K562 (cell line): ENCODE results near the gene PPP1R17. TPM values are rescaled to one million over a fixed set of nuclear protein-coding genes. Genes with fewer than 3 reads are reported as not detected.

ENCODE experiments used
- ATAC-seq: fragments of 200-7000 bp; cut with Tn5 transposase; 3 replicates; pipeline ENCODE4 v1.9.1; 2020; ENCODE audit warnings: moderate library complexity
- BruUV-seq: library from RNA; stranded (reverse); fragments of 400-500 nt; replicated peaks from 2 replicates; lab custom pipeline; 2021; lab: Mats Ljungman, UMichigan
- CTCF ChIA-PET: fragments of 300-600 bp; formaldehyde crosslinking; extraction: SDS; loops from one replicate; lab custom pipeline; 2021; ENCODE audit warnings: low intra/inter-chr PET ratio; lab: Yijun Ruan, JAX
- POLR2A ChIA-PET: fragments of 300-600, 350-650 bp; sonication (Branson Sonifier 250); formaldehyde crosslinking; extraction: SDS; loops from one replicate; lab custom pipeline; 2021; ENCODE audit warnings: antibody characterized with exemption, inconsistent platforms; lab: Yijun Ruan, JAX
- DNase-seq, 4 experiments: peaks; one replicate each; pipeline versions ENCODE4 v3.0.0 to v3.0.0-alpha.2; 2011 to 2018; ENCODE audit warnings: low spot score in 3 of 4, mixed read lengths in 3 of 4; ENCODE audit errors: extremely low read depth in 1 of 4
- FAIRE-seq: peaks from 2 replicates; lab custom pipeline; 2011; peaks lifted over from hg19 to GRCh38; lab: Jason Lieb, UNC
- H2AFZ ChIP-seq: 2 replicates; pipeline ENCODE4 v1.6.0; 2011; ENCODE audit warnings: low read depth, low read length, control low read depth, inconsistent platforms
- H3K27ac ChIP-seq: fragments of 200-600 bp; 3 replicates; pipeline ENCODE4 v1.8.0; 2011; ENCODE audit warnings: low read depth, mild to moderate bottlenecking, control low read depth, inconsistent platforms, low read length, moderate library complexity, mixed read lengths; ENCODE audit errors: extremely low read depth
- H3K27me3 ChIP-seq, 2 experiments: fragments of 300-600 bp in 1 of 2; 2 replicates in 1 of 2; 3 replicates in 1 of 2; pipeline versions ENCODE4 v1.6.0 to v1.8.0; 2011; ENCODE audit warnings: inconsistent platforms in 2 of 2, low read length in 2 of 2, mild to moderate bottlenecking in 1 of 2, mixed read lengths in 1 of 2, moderate library complexity in 1 of 2; ENCODE audit not compliant: control insufficient read depth in 2 of 2, insufficient read depth in 2 of 2
- H3K36me3 ChIP-seq: fragments of 300-600 bp; 3 replicates; pipeline ENCODE4 v1.8.0; 2011; ENCODE audit warnings: mild to moderate bottlenecking, low read length, inconsistent platforms; ENCODE audit not compliant: control insufficient read depth, insufficient read depth
- H3K4me1 ChIP-seq, 2 experiments: fragments of 200-600 bp in 1 of 2; replicated peaks in 1 of 2; 2 replicates in 1 of 2; 3 replicates in 1 of 2; pipeline versions ENCODE4 v1.5.1 to v1.8.0; 2011; ENCODE audit warnings: inconsistent platforms in 2 of 2, low read length in 2 of 2, mild to moderate bottlenecking in 1 of 2, mixed read lengths in 1 of 2, moderate library complexity in 1 of 2; ENCODE audit not compliant: control insufficient read depth in 2 of 2, insufficient read depth in 2 of 2
- H3K4me2 ChIP-seq: 2 replicates; pipeline ENCODE4 v1.6.1; 2011; ENCODE audit warnings: low read length, control low read depth, inconsistent platforms, mixed read lengths; ENCODE audit not compliant: insufficient read depth
- H3K4me3 ChIP-seq: fragments of 200-600 bp; sonication (generic), shearing (Covaris generic); 2 replicates; pipeline ENCODE4 v1.5.1; 2016; ENCODE audit warnings: control low read depth, inconsistent platforms
- H3K79me2 ChIP-seq: fragments of 200-600 bp; 3 replicates; pipeline ENCODE4 v1.8.0; 2011; ENCODE audit warnings: low read length, inconsistent platforms; ENCODE audit not compliant: control insufficient read depth, insufficient read depth
- H3K9ac ChIP-seq, 2 experiments: 2 replicates each; pipeline versions ENCODE4 v1.6.0 to v1.6.1; 2011; ENCODE audit warnings: low read depth in 2 of 2, low read length in 2 of 2, control low read depth in 1 of 2, inconsistent platforms in 1 of 2, mild to moderate bottlenecking in 1 of 2, mixed read lengths in 1 of 2; ENCODE audit not compliant: insufficient read depth in 1 of 2
- H3K9me1 ChIP-seq: one replicate; pipeline ENCODE4 v1.6.0; 2011; ENCODE audit warnings: inconsistent platforms, mild to moderate bottlenecking, low read length, moderate library complexity; ENCODE audit not compliant: control insufficient read depth, insufficient read depth
- H3K9me3 ChIP-seq: replicated peaks from 2 replicates; pipeline ENCODE4 v1.5.1; 2011; ENCODE audit warnings: low read depth, low read length, inconsistent platforms; ENCODE audit not compliant: control insufficient read depth, insufficient read depth
- H4K20me1 ChIP-seq: replicated peaks from 2 replicates; pipeline ENCODE4 v1.6.1; 2011; ENCODE audit warnings: low read length, inconsistent platforms, mixed read lengths; ENCODE audit not compliant: control insufficient read depth, insufficient read depth
- ATF7 ChIP-seq: fragments of 450-650 bp; IDR thresholded peaks from 2 replicates; pipeline ENCODE4 v1.7.1; 2014; ENCODE audit warnings: mild to moderate bottlenecking, moderate library complexity
- DNMT1 ChIP-seq: fragments of 450-650 bp; IDR thresholded peaks from 2 replicates; pipeline ENCODE4 v1.6.1; 2016; ENCODE audit warnings: antibody characterized with exemption, mild to moderate bottlenecking
- LCOR ChIP-seq: sonication (generic); formaldehyde crosslinking; IDR thresholded peaks from 2 replicates; pipeline ENCODE4 v1.8.0; 2022; ENCODE audit warnings: mild to moderate bottlenecking, missing genetic modification reagents
- MCM3 ChIP-seq: fragments of 450-650 bp; IDR thresholded peaks from 2 replicates; pipeline ENCODE4 v1.6.1; 2016
- PHB2 ChIP-seq: fragments of 450-650 bp; IDR thresholded peaks from 2 replicates; pipeline ENCODE4 v1.6.1; 2017; ENCODE audit warnings: low read depth
- WGBS: fragments of 100-300 bp; shearing (Covaris generic); methylation state at CpG from one replicate; pipeline ENCODE4 v1.1.6; 2016; ENCODE audit warnings: low coverage, mixed read lengths; ENCODE audit not compliant: insufficient coverage; ENCODE audit errors: missing lambda C conversion rate; 5-methylcytosine and 5-hydroxymethylcytosine counted together
- in situ Hi-C: fragments of 300-500 bp; cut with MboI; formaldehyde crosslinking; loops from 4 replicates; pipeline ENCODE4 v1.15.0; 2018; ENCODE audit warnings: inconsistent platforms, mixed read lengths
- intact Hi-C: fragments of 100-400 bp; cut with micrococcal nuclease; formaldehyde crosslinking; loops from 2 replicates; pipeline ENCODE4 v1.14.2; 2022
- polyA plus RNA-seq, 8 experiments: library from polyadenylated mRNA; depleted of rRNA in 4 of 8; stranded (reverse) in 5 of 8; unstranded in 3 of 8; fragments of >200 nt; fragmentation: Nextera tagmentation in 2 of 8; fragmentation: Illumina TruSeq in 1 of 8; extraction: Ambion mirVana in 2 of 8; extraction: Trizol in 1 of 8; gene quantifications; 2 replicates each; pipeline versions ENCODE4 v1.2.1 to v1.2.3, GENCODE V29; 2011 to 2014; ENCODE audit warnings: inconsistent platforms in 1 of 8, missing spikeins in 1 of 8
- total RNA-seq, 7 experiments: library from RNA; depleted of rRNA in 6 of 7; stranded (reverse); fragments of >200 nt in 6 of 7; fragmentation: Illumina TruSeq in 2 of 7; extraction: Trizol in 2 of 7; gene quantifications; 2 replicates each; pipeline versions ENCODE4 v1.2.1 to v1.2.3, GENCODE V29; 2011 to 2021; ENCODE audit warnings: low replicate concordance in 1 of 7
- TF ChIP-seq, protein P1 (sequence below): IDR thresholded peaks from 3 replicates; pipeline ENCODE4 v1.6.1; 2011; ENCODE audit warnings: borderline replicate concordance, mild to moderate bottlenecking; ENCODE audit not compliant: insufficient read length, insufficient read depth

Gene PPP1R17
- total and polyA plus RNA-seq, 9 of the 15 experiments (the other 6 are each of a cell fraction or from before 2014, with no cell fraction given) = not detected

GRCh38 chr7:31679574-31680305, 7.3 kb upstream of the PPP1R17 start:
- H3K27ac ChIP-seq = no peak overlapping the region
- no TSS peak for BruUV-seq
- DNase-seq = no peak
- no peaks in the 10 kb centered on the region for H3K79me2 ChIP-seq
- ATAC-seq = no peak
- FAIRE-seq = no peak
- no peaks in the 10 kb centered on the region for H3K9me3 ChIP-seq
- H2AFZ ChIP-seq = no peak overlapping the region
- no peaks in the 10 kb centered on the region for H3K9me1 ChIP-seq
- intact Hi-C loops (no loop called here), in situ Hi-C loops (no loop called here)
- ChIA-PET CTCF (no interaction called here), POLR2A (no interaction called here)
- WGBS = 0% methylated on average over 11 of the region's 12 CpGs
- H3K27me3 ChIP-seq = no peaks in the 10 kb centered on the region
- no peak overlapping the region for H3K4me2 ChIP-seq
- no peaks in the 10 kb centered on the region for H3K4me1 ChIP-seq
- no peaks in the 10 kb centered on the region for H3K36me3 ChIP-seq
- H3K4me3 ChIP-seq = no peak overlapping the region
- H4K20me1 ChIP-seq = no peaks in the 10 kb centered on the region
- no peak overlapping the region for H3K9ac ChIP-seq
- TF ChIP-seq PHB2 (no peak), MCM3 (no peak), DNMT1 (no peak), ATF7 (no peak), LCOR (CRISPR knock-in tag) (no peak)
- TF ChIP-seq, protein P1, sequence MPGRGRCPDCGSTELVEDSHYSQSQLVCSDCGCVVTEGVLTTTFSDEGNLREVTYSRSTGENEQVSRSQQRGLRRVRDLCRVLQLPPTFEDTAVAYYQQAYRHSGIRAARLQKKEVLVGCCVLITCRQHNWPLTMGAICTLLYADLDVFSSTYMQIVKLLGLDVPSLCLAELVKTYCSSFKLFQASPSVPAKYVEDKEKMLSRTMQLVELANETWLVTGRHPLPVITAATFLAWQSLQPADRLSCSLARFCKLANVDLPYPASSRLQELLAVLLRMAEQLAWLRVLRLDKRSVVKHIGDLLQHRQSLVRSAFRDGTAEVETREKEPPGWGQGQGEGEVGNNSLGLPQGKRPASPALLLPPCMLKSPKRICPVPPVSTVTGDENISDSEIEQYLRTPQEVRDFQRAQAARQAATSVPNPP = no peak
